ENCODE data around the gene HDAC8.
"Not testable (repeated sequence)": the region's sequence is repeated elsewhere in the genome, so short reads cannot be mapped to it uniquely, and the experiment has no call there.

DNA sequence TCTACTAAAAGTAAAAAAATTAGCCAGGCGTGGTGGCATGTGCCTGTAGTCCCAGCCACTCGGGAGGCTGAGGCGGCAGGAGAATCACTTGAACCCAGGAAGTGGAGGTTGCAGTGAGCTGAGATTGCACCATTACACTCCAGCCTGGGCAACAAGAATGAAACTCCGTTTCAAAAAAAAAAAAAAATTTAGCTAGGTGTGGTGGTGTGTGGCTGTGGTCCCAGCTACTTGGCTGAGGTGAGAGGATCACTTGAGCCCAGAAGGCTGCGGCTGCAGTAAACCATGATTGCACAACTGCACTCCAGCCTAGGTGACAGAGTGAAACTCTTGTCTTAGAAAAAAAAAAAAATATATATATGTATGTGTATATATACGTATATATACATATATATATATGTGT lies 20.2 kb downstream of the HDAC8 start:
- not testable (repeated sequence) for TF ChIP-seq POLR2A, EP300 (IDR thresholded peaks at IDR 0.05)
- TF ChIP-seq, protein P1, sequence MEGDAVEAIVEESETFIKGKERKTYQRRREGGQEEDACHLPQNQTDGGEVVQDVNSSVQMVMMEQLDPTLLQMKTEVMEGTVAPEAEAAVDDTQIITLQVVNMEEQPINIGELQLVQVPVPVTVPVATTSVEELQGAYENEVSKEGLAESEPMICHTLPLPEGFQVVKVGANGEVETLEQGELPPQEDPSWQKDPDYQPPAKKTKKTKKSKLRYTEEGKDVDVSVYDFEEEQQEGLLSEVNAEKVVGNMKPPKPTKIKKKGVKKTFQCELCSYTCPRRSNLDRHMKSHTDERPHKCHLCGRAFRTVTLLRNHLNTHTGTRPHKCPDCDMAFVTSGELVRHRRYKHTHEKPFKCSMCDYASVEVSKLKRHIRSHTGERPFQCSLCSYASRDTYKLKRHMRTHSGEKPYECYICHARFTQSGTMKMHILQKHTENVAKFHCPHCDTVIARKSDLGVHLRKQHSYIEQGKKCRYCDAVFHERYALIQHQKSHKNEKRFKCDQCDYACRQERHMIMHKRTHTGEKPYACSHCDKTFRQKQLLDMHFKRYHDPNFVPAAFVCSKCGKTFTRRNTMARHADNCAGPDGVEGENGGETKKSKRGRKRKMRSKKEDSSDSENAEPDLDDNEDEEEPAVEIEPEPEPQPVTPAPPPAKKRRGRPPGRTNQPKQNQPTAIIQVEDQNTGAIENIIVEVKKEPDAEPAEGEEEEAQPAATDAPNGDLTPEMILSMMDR (IDR thresholded peaks at IDR 0.05): not testable (repeated sequence)

Measured in ovary (tissue), 3 donors.